K562 (cell line): ENCODE results near the gene TTC24. TPM values are rescaled to one million over a fixed set of nuclear protein-coding genes. Genes with fewer than 3 reads are reported as not detected.

Experiments
- CTCF ChIP-seq, 3 experiments: IDR thresholded peaks in 2 of 3; conservative IDR thresholded peaks in 1 of 3; 2 replicates each; pipeline ENCODE4 v1.5.1; 2011 to 2012; ENCODE audit warnings: low read length in 3 of 3, mild to moderate bottlenecking in 3 of 3, control low read depth in 2 of 3, improper control_type of control experiment in 1 of 3, inconsistent platforms in 1 of 3, low read depth in 1 of 3, mixed read lengths in 1 of 3, moderate library complexity in 1 of 3; ENCODE audit not compliant: insufficient read depth in 2 of 3
- KAT2B ChIP-seq: IDR thresholded peaks from one replicate; pipeline ENCODE4 v1.6.1; 2012; ENCODE audit warnings: low read depth, mild to moderate bottlenecking, control low read depth, inconsistent platforms, low read length, moderate library complexity
- NCOA4 ChIP-seq: fragments of 450-650 bp; IDR thresholded peaks from 2 replicates; pipeline ENCODE4 v1.6.1; 2018; ENCODE audit warnings: mild to moderate bottlenecking; ENCODE audit not compliant: partially characterized antibody
- RAD21 ChIP-seq, 2 experiments: fragments of 250-450 bp in 1 of 2; fragments of 450-650 bp in 1 of 2; sonication (Bioruptor Pico) in 1 of 2; formaldehyde crosslinking in 1 of 2; IDR thresholded peaks in 1 of 2; conservative IDR thresholded peaks in 1 of 2; 2 replicates each; pipeline versions ENCODE4 v1.4.0 to v1.8.0; 2020 to 2022; ENCODE audit warnings: mild to moderate bottlenecking in 2 of 2, moderate library complexity in 1 of 2
- SMARCC2 ChIP-seq: fragments of 450-650 bp; IDR thresholded peaks from 2 replicates; pipeline ENCODE4 v1.6.1; 2017; ENCODE audit warnings: antibody characterized with exemption, moderate library complexity, mild to moderate bottlenecking, low read depth
- SMC3 ChIP-seq: conservative IDR thresholded peaks from 2 replicates; pipeline ENCODE4 v1.6.1; 2011; ENCODE audit warnings: low read depth, low read length, improper control_type of control experiment; ENCODE audit not compliant: insufficient read depth
- THRA ChIP-seq: fragments of 450-650 bp; IDR thresholded peaks from 2 replicates; pipeline ENCODE4 v1.6.1; 2017; ENCODE audit warnings: mild to moderate bottlenecking, moderate library complexity
- ZBTB7A ChIP-seq: IDR thresholded peaks from 2 replicates; pipeline ENCODE4 v1.6.1; 2011; ENCODE audit warnings: low read depth, mild to moderate bottlenecking, low read length, moderate library complexity, borderline replicate concordance; ENCODE audit not compliant: control insufficient read depth
- ZNF347 ChIP-seq: fragments of 450-650 bp; formaldehyde crosslinking; IDR thresholded peaks from 2 replicates; pipeline ENCODE4 v1.4.0; 2020; ENCODE audit warnings: low read depth, mild to moderate bottlenecking, moderate library complexity
- polyA plus RNA-seq, 8 experiments: library from polyadenylated mRNA; depleted of rRNA in 4 of 8; stranded (reverse) in 5 of 8; unstranded in 3 of 8; fragments of >200 nt; fragmentation: Nextera tagmentation in 2 of 8; fragmentation: Illumina TruSeq in 1 of 8; extraction: Ambion mirVana in 2 of 8; extraction: Trizol in 1 of 8; gene quantifications; 2 replicates each; pipeline versions ENCODE4 v1.2.1 to v1.2.3, GENCODE V29; 2011 to 2014; ENCODE audit warnings: inconsistent platforms in 1 of 8, missing spikeins in 1 of 8
- total RNA-seq, 7 experiments: library from RNA; depleted of rRNA in 6 of 7; stranded (reverse); fragments of >200 nt in 6 of 7; fragmentation: Illumina TruSeq in 2 of 7; extraction: Trizol in 2 of 7; gene quantifications; 2 replicates each; pipeline versions ENCODE4 v1.2.1 to v1.2.3, GENCODE V29; 2011 to 2021; ENCODE audit warnings: low replicate concordance in 1 of 7
- TF ChIP-seq, protein P1 (sequence below), 2 experiments: fragments of 450-650 bp in 1 of 2; sonication (generic) in 1 of 2; formaldehyde crosslinking in 1 of 2; IDR thresholded peaks in 1 of 2; conservative IDR thresholded peaks in 1 of 2; 2 replicates each; pipeline versions ENCODE4 v1.6.1 to v1.8.1; 2016 to 2023; ENCODE audit warnings: mild to moderate bottlenecking in 2 of 2, moderate library complexity in 2 of 2, inconsistent platforms in 1 of 2, missing genetic modification reagents in 1 of 2

TTC24 gene
- total and polyA plus RNA-seq, 9 of the 15 experiments (the other 6 are each of a cell fraction or from before 2014, with no cell fraction given), result not detected

DNA sequence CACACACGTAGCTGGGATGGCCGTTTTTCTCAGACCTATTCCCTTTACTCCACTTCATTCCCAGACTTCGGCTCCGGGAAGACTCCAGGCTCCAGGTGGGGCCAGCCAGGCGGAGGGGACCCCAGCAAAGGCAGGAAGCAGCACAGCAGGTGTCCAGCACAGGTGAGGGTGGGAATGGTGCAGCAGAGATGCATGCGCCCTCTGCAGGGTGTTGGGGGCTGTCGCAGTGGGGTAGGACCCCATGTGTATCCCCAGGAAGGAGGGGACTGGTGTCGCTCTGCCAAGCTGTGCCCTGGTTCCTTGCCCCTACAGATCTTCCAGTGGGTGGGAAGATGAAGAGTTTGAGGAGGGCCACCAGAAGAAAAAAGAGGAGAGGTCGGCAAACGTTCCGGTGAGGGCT lies 5.3 kb downstream of the TTC24 start (continued):
- peak; percentile 54 to 76 (median 72) for TF ChIP-seq CTCF (IDR thresholded peaks at IDR 0.05 in 2 of 3, conservative IDR thresholded peaks at IDR 0.05 in 1 of 3; ENCODE audit: insufficient read depth in 2 of 3, low read depth in 1 of 3, low read length in 3 of 3)
- no peak for TF ChIP-seq THRA
- TF ChIP-seq SMC3, result peak; percentile 23; the same call in 1 of the 2 replicates
- TF ChIP-seq, protein P1, sequence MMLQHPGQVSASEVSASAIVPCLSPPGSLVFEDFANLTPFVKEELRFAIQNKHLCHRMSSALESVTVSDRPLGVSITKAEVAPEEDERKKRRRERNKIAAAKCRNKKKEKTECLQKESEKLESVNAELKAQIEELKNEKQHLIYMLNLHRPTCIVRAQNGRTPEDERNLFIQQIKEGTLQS (IDR thresholded peaks at IDR 0.05), result no peak
- TF ChIP-seq, protein P1 (CRISPR knock-in tag; conservative IDR thresholded peaks at IDR 0.05), result no peak
- no peak for TF ChIP-seq SMARCC2
- peak; percentile 67; the same call in 1 of the 2 replicates for TF ChIP-seq ZBTB7A
- TF ChIP-seq ZNF347 (CRISPR knock-in tag), result no peak
- no peak for TF ChIP-seq NCOA4
- peak in 1 of 2 experiments; percentile 29; a peak in 2 of 4 replicates for TF ChIP-seq RAD21 (CRISPR knock-in tag; conservative IDR thresholded peaks at IDR 0.05 in 1 of 2, IDR thresholded peaks at IDR 0.05 in 1 of 2)
- TF ChIP-seq KAT2B, result no peak
